Stomach (tissue), 9 donors: ENCODE data around the gene MLXIP. TPM values are rescaled to one million over a fixed set of nuclear protein-coding genes. Genes with fewer than 3 reads are reported as not detected.

Experiments
- DNase-seq, 2 donors: peaks; one replicate each; pipeline versions ENCODE4 v3.0.0 to v3.0.0-alpha.2; 2013 to 2019
- H3K27ac ChIP-seq, 5 donors: fragments of 200-600 bp in 4 of 5; sonication (generic) in 4 of 5; one replicate each; pipeline ENCODE4 v1.5.1; 2013 to 2019; ENCODE audit warnings: mild to moderate bottlenecking in 1 of 5, moderate library complexity in 1 of 5
- H3K27me3 ChIP-seq, 3 donors: fragments of 200-600 bp; sonication (generic); one replicate each; pipeline ENCODE4 v1.5.1; 2017 to 2019; ENCODE audit warnings: mixed run types in 1 of 3
- H3K36me3 ChIP-seq, 4 donors: fragments of 200-600 bp; sonication (generic); 1 replicate in 3 of 4; 2 replicates in 1 of 4; pipeline ENCODE4 v1.5.1; 2016 to 2019
- H3K4me1 ChIP-seq, 4 donors: fragments of 200-600 bp; sonication (generic); one replicate each; pipeline ENCODE4 v1.5.1; 2016 to 2019
- H3K4me3 ChIP-seq, 4 donors: fragments of 200-600 bp; sonication (generic) in 3 of 4; one replicate each; pipeline ENCODE4 v1.5.1; 2016 to 2019; ENCODE audit warnings: mild to moderate bottlenecking in 1 of 4
- H3K9me3 ChIP-seq, 4 donors: fragments of 200-600 bp; sonication (generic); one replicate each; pipeline ENCODE4 v1.5.1; 2016 to 2019
- EP300 ChIP-seq: sonication (generic); formaldehyde crosslinking; IDR thresholded peaks from one replicate; pipeline ENCODE4 v1.6.1; 2017; ENCODE audit warnings: antibody characterized with exemption
- POLR2A ChIP-seq, 4 donors: fragments of 450-650 bp; IDR thresholded peaks; one replicate each; pipeline ENCODE4 v1.6.1; 2016; ENCODE audit warnings: antibody characterized with exemption in 4 of 4, control low read depth in 2 of 4, mild to moderate bottlenecking in 1 of 4, moderate library complexity in 1 of 4
- POLR2AphosphoS5 ChIP-seq, 3 donors: sonication (generic); formaldehyde crosslinking; IDR thresholded peaks; one replicate each; pipeline ENCODE4 v1.6.1; 2016; ENCODE audit warnings: antibody characterized with exemption in 3 of 3
- WGBS, 5 donors: extraction: QIAGEN DNeasy Blood & Tissue Kit in 3 of 5; methylation state at CpG; one replicate each; pipeline versions ENCODE4 v1.1.5 to v1.1.7; 2013 to 2018; 5-methylcytosine and 5-hydroxymethylcytosine counted together
- intact Hi-C: fragments of 100-400 bp; cut with DNase I; formaldehyde crosslinking; loops from one replicate; pipeline ENCODE4 v1.15.1; 2023; ENCODE audit warnings: low total_unique reads
- polyA plus RNA-seq, 3 donors: library from polyadenylated mRNA; stranded (reverse); fragments of 200-250 nt; gene quantifications; one replicate each; pipeline ENCODE4 v1.2.3, GENCODE V29; 2013
- total RNA-seq, 5 donors: library from RNA; depleted of rRNA; stranded (reverse); fragments of >200 nt; gene quantifications; one replicate each; pipeline versions ENCODE4 v1.1.0 to v1.2.3, GENCODE V29; 2014 to 2016
- TF ChIP-seq, protein P1 (sequence below), 7 experiments: fragments of 450-650 bp in 4 of 7; fragments of 200-600 bp in 3 of 7; sonication (generic) in 3 of 7; IDR thresholded peaks; one replicate each; pipeline ENCODE4 v1.5.1; 2016 to 2019; ENCODE audit warnings: antibody characterized with exemption in 7 of 7, control low read depth in 2 of 7, mild to moderate bottlenecking in 1 of 7
- donor health status: healthy with polysubstance abuse.
- donor health status: Bipolar disorder and iron deficiency.
- donor health status: healthy.

MLXIP gene
- total and polyA plus RNA-seq, 8 donors = 12.3 to 140 (median 34.8) TPM

DNA sequence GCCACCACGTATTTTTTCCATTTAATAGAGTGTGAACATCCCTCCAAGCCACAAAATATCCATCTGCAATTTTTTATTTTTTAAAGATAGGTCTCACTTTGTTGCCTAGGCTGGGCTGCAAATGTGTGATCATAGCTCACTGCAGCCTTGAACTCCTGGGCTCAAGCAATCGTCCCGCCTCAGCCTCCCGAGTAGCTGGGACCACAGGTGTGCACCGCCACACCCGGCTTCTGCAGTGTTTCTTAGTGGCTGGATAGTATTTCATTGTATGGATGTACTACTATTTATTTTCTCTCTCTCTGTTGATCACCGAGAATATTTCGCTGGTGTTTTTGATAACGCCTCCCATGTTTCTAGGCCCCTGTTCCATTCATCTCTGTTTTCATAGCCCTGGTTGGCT is 17.5 kb downstream of the MLXIP start:
- no peak overlapping the region for H3K4me3 ChIP-seq
- H3K27me3 ChIP-seq = no peaks in the 10 kb centered on the region
- 50 to 74% (median 67%) methylated on average over 8 to 9 of the region's 9 CpGs for WGBS, 5 donors
- intact Hi-C loops = no loop called here
- no peak for TF ChIP-seq EP300
- no peak for TF ChIP-seq POLR2AphosphoS5 (IDR thresholded peaks at IDR 0.05)
- no peak for TF ChIP-seq POLR2A (IDR thresholded peaks at IDR 0.05)
- TF ChIP-seq, protein P1, sequence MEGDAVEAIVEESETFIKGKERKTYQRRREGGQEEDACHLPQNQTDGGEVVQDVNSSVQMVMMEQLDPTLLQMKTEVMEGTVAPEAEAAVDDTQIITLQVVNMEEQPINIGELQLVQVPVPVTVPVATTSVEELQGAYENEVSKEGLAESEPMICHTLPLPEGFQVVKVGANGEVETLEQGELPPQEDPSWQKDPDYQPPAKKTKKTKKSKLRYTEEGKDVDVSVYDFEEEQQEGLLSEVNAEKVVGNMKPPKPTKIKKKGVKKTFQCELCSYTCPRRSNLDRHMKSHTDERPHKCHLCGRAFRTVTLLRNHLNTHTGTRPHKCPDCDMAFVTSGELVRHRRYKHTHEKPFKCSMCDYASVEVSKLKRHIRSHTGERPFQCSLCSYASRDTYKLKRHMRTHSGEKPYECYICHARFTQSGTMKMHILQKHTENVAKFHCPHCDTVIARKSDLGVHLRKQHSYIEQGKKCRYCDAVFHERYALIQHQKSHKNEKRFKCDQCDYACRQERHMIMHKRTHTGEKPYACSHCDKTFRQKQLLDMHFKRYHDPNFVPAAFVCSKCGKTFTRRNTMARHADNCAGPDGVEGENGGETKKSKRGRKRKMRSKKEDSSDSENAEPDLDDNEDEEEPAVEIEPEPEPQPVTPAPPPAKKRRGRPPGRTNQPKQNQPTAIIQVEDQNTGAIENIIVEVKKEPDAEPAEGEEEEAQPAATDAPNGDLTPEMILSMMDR (IDR thresholded peaks at IDR 0.05) = no peak
- H3K36me3 ChIP-seq = no peaks in the 10 kb centered on the region
- H3K9me3 ChIP-seq = no peaks in the 10 kb centered on the region
- H3K4me1 ChIP-seq = peaks cover 61 to 100% (median 82%) of the 10 kb centered on the region in 4 donors
- DNase-seq = no peak
- H3K27ac ChIP-seq = peak overlapping the region; percentile 80 to 90 (median 86)

- no peaks in the 10 kb centered on the region for H3K9me3 ChIP-seq
- H3K4me3 ChIP-seq = peak overlapping the region in 2 of 4 donors; percentile 12 to 18
- peak overlapping the region; percentile 80 to 90 (median 86) for H3K27ac ChIP-seq
- no peaks in the 10 kb centered on the region for H3K36me3 ChIP-seq
- intact Hi-C loops = no loop called here
- 33 to 46% (median 41%) methylated on average over 17 to 20 of the region's 20 CpGs for WGBS, 5 donors
- TF ChIP-seq EP300 (no peak), POLR2A (IDR thresholded peaks at IDR 0.05) (no peak), POLR2AphosphoS5 (IDR thresholded peaks at IDR 0.05) (no peak)
- TF ChIP-seq, protein P1 (IDR thresholded peaks at IDR 0.05) = no peak
- no peaks in the 10 kb centered on the region for H3K27me3 ChIP-seq
- DNase-seq = peak; percentile 34 to 48
- peaks cover 55 to 100% (median 80%) of the 10 kb centered on the region in 4 donors for H3K4me1 ChIP-seq
Measured at GRCh38 chr12:122096591-122097149, 18.1 kb downstream of the MLXIP start.

GRCh38 chr12:122097584-122097926 is 19.0 kb downstream of the MLXIP start:
- H3K36me3 ChIP-seq = no peaks in the 10 kb centered on the region
- H3K27ac ChIP-seq = peak overlapping the region; percentile 80 to 90 (median 86)
- no peaks in the 10 kb centered on the region for H3K9me3 ChIP-seq
- no peak overlapping the region for H3K4me3 ChIP-seq
- 14 to 31% (median 19%) methylated on average over 2 of the region's 2 CpGs for WGBS, 5 donors
- H3K27me3 ChIP-seq = no peaks in the 10 kb centered on the region
- intact Hi-C loops = no loop called here
- peaks cover 46 to 99% (median 83%) of the 10 kb centered on the region in 4 donors for H3K4me1 ChIP-seq
- no peak for DNase-seq
- no peak for TF ChIP-seq POLR2A (IDR thresholded peaks at IDR 0.05)
- TF ChIP-seq POLR2AphosphoS5 (IDR thresholded peaks at IDR 0.05) = no peak
- no peak for TF ChIP-seq EP300
- TF ChIP-seq, protein P1 (IDR thresholded peaks at IDR 0.05) = no peak

DNA sequence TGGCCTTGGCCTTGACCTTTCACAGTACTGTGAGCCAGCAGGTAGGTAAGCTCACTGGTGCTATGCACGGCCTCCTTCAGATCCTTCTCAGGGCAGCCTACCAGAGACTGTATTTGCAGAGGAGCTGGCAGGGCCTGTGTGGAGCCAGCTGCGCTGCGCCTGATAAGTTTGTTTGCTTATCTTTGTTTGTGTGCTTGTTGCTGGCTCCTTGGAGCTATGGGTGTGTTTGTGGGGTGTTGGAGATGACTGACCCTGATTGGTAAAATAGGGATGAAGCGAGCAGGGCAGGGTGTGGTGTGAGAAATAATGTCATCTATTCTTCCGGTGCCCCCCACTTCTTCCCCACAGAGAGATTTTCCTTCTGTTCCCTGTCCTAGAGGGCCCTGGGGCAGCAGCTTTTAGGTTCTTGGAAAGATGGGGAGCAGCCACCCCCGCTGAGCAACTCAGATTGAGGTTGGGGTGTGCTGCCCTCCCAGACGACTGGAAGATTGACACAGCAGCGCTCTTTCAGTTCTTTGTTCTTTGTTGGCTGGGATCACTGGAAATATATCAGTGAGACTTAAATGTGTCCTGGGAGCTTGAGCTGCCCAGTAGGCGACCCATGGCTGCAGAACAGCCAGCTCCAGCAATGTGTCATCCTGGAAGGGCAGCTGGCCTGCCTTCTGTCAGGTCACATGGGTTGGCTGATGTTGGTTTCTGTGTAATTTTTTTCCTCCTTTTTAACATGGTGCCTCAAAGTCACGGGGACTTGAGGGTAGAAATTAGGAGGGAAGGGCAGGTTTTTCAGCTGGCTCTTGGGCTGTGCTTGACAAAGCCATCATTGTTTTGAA is 19.6 kb downstream of the MLXIP start:
- H3K4me1 ChIP-seq = peaks cover 44 to 99% (median 83%) of the 10 kb centered on the region in 4 donors
- no peaks in the 10 kb centered on the region for H3K9me3 ChIP-seq
- H3K27ac ChIP-seq = peak overlapping the region; percentile 80 to 90 (median 86)
- WGBS, 5 donors = 14 to 29% (median 18%) methylated on average over 10 of the region's 10 CpGs
- peak; percentile 94 to 95 for DNase-seq
- peak overlapping the region in 2 of 4 donors; percentile 2 to 18 for H3K4me3 ChIP-seq
- no peaks in the 10 kb centered on the region for H3K27me3 ChIP-seq
- no peaks in the 10 kb centered on the region for H3K36me3 ChIP-seq
- intact Hi-C loops = no loop called here
- TF ChIP-seq, protein P1 (IDR thresholded peaks at IDR 0.05) = no peak
- peak; percentile 61 to 87 (median 79) for TF ChIP-seq POLR2AphosphoS5 (IDR thresholded peaks at IDR 0.05)
